ENCODE data around the gene CEP89.
"Not testable (repeated sequence)": the region's sequence is repeated elsewhere in the genome, so short reads cannot be mapped to it uniquely, and the experiment has no call there.

CEP89 gene

GRCh38 chr19:32842061-32842460 is 129.7 kb downstream of the CEP89 start:
- no peak for DNase-seq (ENCODE audit: low read depth, low spot score)

- DNase-seq (ENCODE audit: low read depth, low spot score): no peak
These were observed 134.2 kb downstream of the CEP89 start for GRCh38 chr19:32837531-32837930.

GRCh38 chr19:32833388-32833787 is 138.4 kb downstream of the CEP89 start:
- not testable (repeated sequence) for DNase-seq (ENCODE audit: low read depth, low spot score)

GRCh38 chr19:32832825-32833224 is 138.9 kb downstream of the CEP89 start:
- not testable (repeated sequence) for DNase-seq (ENCODE audit: low read depth, low spot score)

- not testable (repeated sequence) for DNase-seq (ENCODE audit: low read depth, low spot score)
These were observed 139.7 kb downstream of the CEP89 start for GRCh38 chr19:32832094-32832493.

- no peak for DNase-seq (ENCODE audit: low read depth, low spot score)
These were observed 140.1 kb downstream of the CEP89 start for GRCh38 chr19:32831611-32832010.

GRCh38 chr19:32830231-32831014 is 141.3 kb downstream of the CEP89 start:
- DNase-seq (ENCODE audit: low read depth, low spot score): no peak

- no peak for DNase-seq (ENCODE audit: low read depth, low spot score)
These were observed 142.3 kb downstream of the CEP89 start for GRCh38 chr19:32829345-32829896.

- no peak for DNase-seq (ENCODE audit: low read depth, low spot score)
These were observed 143.0 kb downstream of the CEP89 start for GRCh38 chr19:32828643-32829344.

GRCh38 chr19:32828139-32828538 is 143.6 kb downstream of the CEP89 start:
- no peak for DNase-seq (ENCODE audit: low read depth, low spot score)

Measured in iPS DF 19.7 (cell line).